Neural progenitor cell (in vitro differentiated cells): ENCODE measurements around the gene MEI1. TPM values are rescaled to one million over a fixed set of nuclear protein-coding genes. Genes with fewer than 3 reads are reported as not detected.

ENCODE experiments used
- DNase-seq: peaks from one replicate; pipeline ENCODE4 v3.0.0-alpha.2; 2016; ENCODE audit warnings: low spot score
- H2AFZ ChIP-seq: fragments of 200-600 bp; sonication (generic); replicated peaks from 2 replicates; pipeline ENCODE4 v1.6.1; 2016; ENCODE audit warnings: antibody characterized with exemption
- H3F3A ChIP-seq: fragments of 200-600 bp; sonication (generic); 2 replicates; pipeline ENCODE4 v1.6.1; 2016; ENCODE audit warnings: antibody characterized with exemption, low read depth
- H3K27ac ChIP-seq: fragments of 200-600 bp; sonication (generic); 2 replicates; pipeline ENCODE4 v1.5.1; 2016; ENCODE audit warnings: mild to moderate bottlenecking
- H3K27me3 ChIP-seq: fragments of 200-600 bp; sonication (generic); 2 replicates; pipeline ENCODE4 v1.6.1; 2016; ENCODE audit warnings: mild to moderate bottlenecking, moderate library complexity
- H3K36me3 ChIP-seq: fragments of 200-600 bp; sonication (generic); 2 replicates; pipeline ENCODE4 v1.5.1; 2016
- H3K4me1 ChIP-seq: fragments of 200-600 bp; sonication (generic); 2 replicates; pipeline ENCODE4 v1.6.1; 2016; ENCODE audit warnings: mixed run types
- H3K4me2 ChIP-seq: fragments of 200-600 bp; sonication (generic); 2 replicates; pipeline ENCODE4 v1.6.1; 2016
- H3K4me3 ChIP-seq: fragments of 200-600 bp; sonication (generic); 2 replicates; pipeline ENCODE4 v1.5.1; 2016
- H3K79me2 ChIP-seq: fragments of 200-600 bp; sonication (generic); 2 replicates; pipeline ENCODE4 v1.6.1; 2016; ENCODE audit warnings: low read depth
- H3K9ac ChIP-seq: fragments of 200-600 bp; sonication (generic); 2 replicates; pipeline ENCODE4 v1.6.1; 2016
- H3K9me3 ChIP-seq: fragments of 200-600 bp; sonication (generic); 2 replicates; pipeline ENCODE4 v1.5.1; 2016; ENCODE audit warnings: low read depth
- H4K20me1 ChIP-seq: fragments of 200-600 bp; sonication (generic); 2 replicates; pipeline ENCODE4 v1.6.1; 2016; ENCODE audit warnings: low read depth
- H3K27ac Mint-ChIP-seq: 3 replicates; pipeline ENCODE4 v1.8.0; 2021; ENCODE audit warnings: mixed read lengths
- H3K27me3 Mint-ChIP-seq: 2 replicates; pipeline ENCODE4 v1.8.0; 2022; ENCODE audit warnings: low read depth, mild to moderate bottlenecking, inconsistent platforms, moderate library complexity, mixed read lengths; ENCODE audit not compliant: insufficient read depth
- H3K36me3 Mint-ChIP-seq: 3 replicates; pipeline ENCODE4 v1.8.0; 2021; ENCODE audit warnings: mixed read lengths
- H3K4me1 Mint-ChIP-seq: 3 replicates; pipeline ENCODE4 v1.8.0; 2021; ENCODE audit warnings: mixed read lengths
- H3K4me3 Mint-ChIP-seq: 3 replicates; pipeline ENCODE4 v1.8.0; 2021; ENCODE audit warnings: mild to moderate bottlenecking, moderate library complexity, mixed read lengths
- H3K9me3 Mint-ChIP-seq: 3 replicates; pipeline ENCODE4 v1.8.0; 2020; ENCODE audit warnings: mixed read lengths
- EZH2 ChIP-seq: fragments of 200-600 bp; sonication (generic); IDR thresholded peaks from 2 replicates; pipeline ENCODE4 v1.6.1; 2017; ENCODE audit warnings: antibody characterized with exemption, mild to moderate bottlenecking, moderate library complexity
- EZH2phosphoT487 ChIP-seq: fragments of 200-600 bp; sonication (generic); IDR thresholded peaks from 2 replicates; pipeline ENCODE4 v1.6.1; 2017; ENCODE audit warnings: antibody characterized with exemption
- small RNA-seq: library from RNA; depleted of rRNA; stranded (forward); fragments of <200 nt; gene quantifications from one replicate; pipeline ENCODE3, GENCODE V24; 2015
- total RNA-seq: library from RNA; depleted of rRNA; stranded (reverse); fragments of >200 nt; gene quantifications from 2 replicates; pipeline ENCODE4 v1.2.3, GENCODE V29; 2015; ENCODE audit warnings: low replicate concordance
- TF ChIP-seq, protein P1 (sequence below): fragments of 200-600 bp; sonication (generic); IDR thresholded peaks from 2 replicates; pipeline ENCODE4 v1.5.1; 2017; ENCODE audit warnings: antibody characterized with exemption, mild to moderate bottlenecking

Gene MEI1
- total RNA-seq, 1 donor from 2014 or later = not detected

GRCh38 chr22:41848468-41848867, 149.2 kb downstream of the MEI1 start:
- TF ChIP-seq EZH2phosphoT487 (no peak), EZH2 (no peak)
- TF ChIP-seq, protein P1, sequence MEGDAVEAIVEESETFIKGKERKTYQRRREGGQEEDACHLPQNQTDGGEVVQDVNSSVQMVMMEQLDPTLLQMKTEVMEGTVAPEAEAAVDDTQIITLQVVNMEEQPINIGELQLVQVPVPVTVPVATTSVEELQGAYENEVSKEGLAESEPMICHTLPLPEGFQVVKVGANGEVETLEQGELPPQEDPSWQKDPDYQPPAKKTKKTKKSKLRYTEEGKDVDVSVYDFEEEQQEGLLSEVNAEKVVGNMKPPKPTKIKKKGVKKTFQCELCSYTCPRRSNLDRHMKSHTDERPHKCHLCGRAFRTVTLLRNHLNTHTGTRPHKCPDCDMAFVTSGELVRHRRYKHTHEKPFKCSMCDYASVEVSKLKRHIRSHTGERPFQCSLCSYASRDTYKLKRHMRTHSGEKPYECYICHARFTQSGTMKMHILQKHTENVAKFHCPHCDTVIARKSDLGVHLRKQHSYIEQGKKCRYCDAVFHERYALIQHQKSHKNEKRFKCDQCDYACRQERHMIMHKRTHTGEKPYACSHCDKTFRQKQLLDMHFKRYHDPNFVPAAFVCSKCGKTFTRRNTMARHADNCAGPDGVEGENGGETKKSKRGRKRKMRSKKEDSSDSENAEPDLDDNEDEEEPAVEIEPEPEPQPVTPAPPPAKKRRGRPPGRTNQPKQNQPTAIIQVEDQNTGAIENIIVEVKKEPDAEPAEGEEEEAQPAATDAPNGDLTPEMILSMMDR = no peak
- no peak overlapping the region for H3K27ac Mint-ChIP-seq
- H3K36me3 Mint-ChIP-seq = peaks cover 33% of the 10 kb centered on the region

More at GRCh38 chr22:41848468-41848867, 149.2 kb downstream of the MEI1 start:
- no peak for DNase-seq
- no peak overlapping the region for H3K4me3 ChIP-seq
- H3K4me1 ChIP-seq = peaks cover 29% of the 10 kb centered on the region
- no peak overlapping the region for H3K27ac ChIP-seq
- Mint-ChIP-seq H3K4me1 (peaks cover 32% of the 10 kb centered on the region), H3K4me3 (no peak overlapping the region), H3K27me3 (no peaks in the 10 kb centered on the region), H3K9me3 (peaks cover under 1% of the 10 kb centered on the region)
- H3F3A ChIP-seq = peaks cover 30% of the 10 kb centered on the region
- H2AFZ ChIP-seq = no peak overlapping the region
- peaks cover 93% of the 10 kb centered on the region for H4K20me1 ChIP-seq
- H3K9me3 ChIP-seq = no peaks in the 10 kb centered on the region
- H3K4me2 ChIP-seq = no peak overlapping the region
- no peak overlapping the region for H3K9ac ChIP-seq
- H3K27me3 ChIP-seq = no peaks in the 10 kb centered on the region
- H3K79me2 ChIP-seq = peaks cover 100% of the 10 kb centered on the region
- no peaks in the 10 kb centered on the region for H3K36me3 ChIP-seq

Small RNAs within 50 kb of the gene (small RNA-seq; reads per million reads assigned to genes)
- not detected for gene HMGN2P10
- gene RF00019 = not detected
- gene RNU6-476P = not detected
- not detected for gene RNU6ATAC22P

Other genes with a start within 250 kb of the MEI1 start
- gene PHF5A, start 230.8 kb upstream of the MEI1 start, total RNA-seq = 106 and 114 TPM in 2 replicates
- 36.6 and 61.8 TPM in 2 replicates for gene ACO2, start 230.4 kb upstream of the MEI1 start, total RNA-seq
- gene POLR3H, start 155.0 kb upstream of the MEI1 start, total RNA-seq = 15.2 and 18.7 TPM in 2 replicates
- 1.3 TPM in 1 of 2 replicates, not detected in the other for gene CSDC2, start 138.5 kb upstream of the MEI1 start, total RNA-seq
- gene PMM1, start 109.7 kb upstream of the MEI1 start, total RNA-seq = 9.3 and 13.5 TPM in 2 replicates
- 22.7 and 25.0 TPM in 2 replicates for gene DESI1, start 78.5 kb upstream of the MEI1 start, total RNA-seq
- gene XRCC6, start 78.2 kb upstream of the MEI1 start, total RNA-seq = 526 and 546 TPM in 2 replicates
- 143 and 171 TPM in 2 replicates for gene SNU13, start 10.6 kb upstream of the MEI1 start, total RNA-seq
- 8.8 and 19.7 TPM in 2 replicates for gene CCDC134, start 101.2 kb downstream of the MEI1 start, total RNA-seq
- gene SREBF2, start 133.6 kb downstream of the MEI1 start, total RNA-seq = 64.0 and 145 TPM in 2 replicates
- gene SHISA8, start 215.6 kb downstream of the MEI1 start, total RNA-seq = not detected in 2 replicates
- 2.2 and 2.7 TPM in 2 replicates for gene TNFRSF13C, start 227.3 kb downstream of the MEI1 start, total RNA-seq
- gene CENPM, start 247.6 kb downstream of the MEI1 start, total RNA-seq = 20.2 and 45.3 TPM in 2 replicates